Measurements from ENCODE around the gene KIF13A. TPM values are rescaled to one million over a fixed set of nuclear protein-coding genes. Genes with fewer than 3 reads are reported as not detected.
"Not testable (repeated sequence)": the region's sequence is repeated elsewhere in the genome, so short reads cannot be mapped to it uniquely, and the experiment has no call there.

Gene KIF13A
- total RNA-seq, 4 donors from 2014 or later = 39.6 to 51.6 (median 43.2) TPM

- Histone ChIP-seq H3K4me1 (no peaks in the 10 kb centered on the region), H3K36me3 (no peaks in the 10 kb centered on the region), H3K4me3 (no peak overlapping the region), H3K27ac (no peak overlapping the region), H3K9me3 (no peaks in the 10 kb centered on the region), H3K27me3 (no peaks in the 10 kb centered on the region)
- TF ChIP-seq POLR2A (IDR thresholded peaks at IDR 0.05) = no peak
- no peak for TF ChIP-seq CTCF (IDR thresholded peaks at IDR 0.05)
- DNase-seq = no peak
These were observed 33.9 kb upstream of the KIF13A start for GRCh38 chr6:18021166-18021850.

- H3K4me1 ChIP-seq, H3K36me3 ChIP-seq, H3K27ac ChIP-seq, H3K27me3 ChIP-seq, H3K9me3 ChIP-seq, H3K4me3 ChIP-seq, DNase-seq: not testable (repeated sequence)
These were observed 33.1 kb upstream of the KIF13A start for GRCh38 chr6:18020545-18020944.

GRCh38 chr6:18019539-18020534 lies 32.4 kb upstream of the KIF13A start:
- H3K4me1 ChIP-seq = no peaks in the 10 kb centered on the region

GRCh38 chr6:18019133-18019532 lies 31.7 kb upstream of the KIF13A start:
- not testable (repeated sequence) for H3K4me3 ChIP-seq, H3K9me3 ChIP-seq, H3K27ac ChIP-seq, H3K27me3 ChIP-seq, DNase-seq, H3K36me3 ChIP-seq, H3K4me1 ChIP-seq

More at GRCh38 chr6:18019539-18020534, 32.4 kb upstream of the KIF13A start:
- no peaks in the 10 kb centered on the region for H3K27me3 ChIP-seq
- H3K27ac ChIP-seq = no peak overlapping the region
- DNase-seq = no peak
- TF ChIP-seq CTCF (IDR thresholded peaks at IDR 0.05) (no peak), POLR2A (IDR thresholded peaks at IDR 0.05) (no peak)
- H3K4me3 ChIP-seq = no peak overlapping the region
- no peaks in the 10 kb centered on the region for H3K36me3 ChIP-seq
- H3K9me3 ChIP-seq = no peaks in the 10 kb centered on the region

- H3K4me3 ChIP-seq = no peak overlapping the region
- H3K27me3 ChIP-seq = no peaks in the 10 kb centered on the region
- no peak overlapping the region for H3K27ac ChIP-seq
- no peak for DNase-seq
- TF ChIP-seq CTCF (IDR thresholded peaks at IDR 0.05) (no peak), POLR2A (IDR thresholded peaks at IDR 0.05) (no peak)
- no peaks in the 10 kb centered on the region for H3K9me3 ChIP-seq
- no peaks in the 10 kb centered on the region for H3K4me1 ChIP-seq
- no peaks in the 10 kb centered on the region for H3K36me3 ChIP-seq
These were observed 29.3 kb upstream of the KIF13A start for GRCh38 chr6:18016698-18017097.

GRCh38 chr6:18016133-18016532 lies 28.7 kb upstream of the KIF13A start:
- H3K36me3 ChIP-seq = no peaks in the 10 kb centered on the region
- no peak for TF ChIP-seq CTCF (IDR thresholded peaks at IDR 0.05)
- TF ChIP-seq POLR2A (IDR thresholded peaks at IDR 0.05) = no peak
- no peaks in the 10 kb centered on the region for H3K4me1 ChIP-seq
- no peak for DNase-seq
- H3K27ac ChIP-seq = no peak overlapping the region
- no peaks in the 10 kb centered on the region for H3K27me3 ChIP-seq
- H3K4me3 ChIP-seq = no peak overlapping the region
- H3K9me3 ChIP-seq = no peaks in the 10 kb centered on the region

Measured in Peyer's patch (tissue), 4 donors.